NCI-H2029 (cell line): ENCODE measurements around the gene STN1.

ENCODE experiments used
- DNase-seq: peaks from one replicate; lab custom pipeline; 2025; lab: John Stamatoyannopoulos, UW

Gene STN1

GRCh38 chr10:103843854-103844570 is 74.0 kb downstream of the STN1 start:
- no peak for DNase-seq

- no peak for DNase-seq
These were observed 74.9 kb downstream of the STN1 start for GRCh38 chr10:103843045-103843444.

- peak; percentile 50 for DNase-seq
These were observed 75.4 kb downstream of the STN1 start for GRCh38 chr10:103842605-103843004.

- DNase-seq, result no peak
These were observed 76.5 kb downstream of the STN1 start for GRCh38 chr10:103841519-103841918.

- no peak for DNase-seq
These were observed 77.3 kb downstream of the STN1 start for GRCh38 chr10:103840740-103841070.

GRCh38 chr10:103839872-103840739 is 77.9 kb downstream of the STN1 start:
- DNase-seq, result peak; percentile 64

- no peak for DNase-seq
These were observed 78.5 kb downstream of the STN1 start for GRCh38 chr10:103839519-103839871.

- DNase-seq, result no peak
These were observed 79.0 kb downstream of the STN1 start for GRCh38 chr10:103838862-103839518.

GRCh38 chr10:103838070-103838395 is 80.0 kb downstream of the STN1 start:
- no peak for DNase-seq

- DNase-seq, result no peak
These were observed 80.5 kb downstream of the STN1 start for GRCh38 chr10:103837370-103838069.

GRCh38 chr10:103836861-103837260 is 81.1 kb downstream of the STN1 start:
- DNase-seq, result no peak

- no peak for DNase-seq
These were observed 81.7 kb downstream of the STN1 start for GRCh38 chr10:103836273-103836672.

GRCh38 chr10:103835096-103836050 is 82.6 kb downstream of the STN1 start:
- DNase-seq, result no peak

GRCh38 chr10:103834436-103835095 is 83.4 kb downstream of the STN1 start:
- DNase-seq, result no peak

- peak; percentile 54 for DNase-seq
These were observed 84.1 kb downstream of the STN1 start for GRCh38 chr10:103833731-103834365.

GRCh38 chr10:103832806-103833205 is 85.2 kb downstream of the STN1 start:
- no peak for DNase-seq
